ENCODE measurements around the gene WDR70.
"Not testable (repeated sequence)": the region's sequence is repeated elsewhere in the genome, so short reads cannot be mapped to it uniquely, and the experiment has no call there.

The WDR70 gene

DNA sequence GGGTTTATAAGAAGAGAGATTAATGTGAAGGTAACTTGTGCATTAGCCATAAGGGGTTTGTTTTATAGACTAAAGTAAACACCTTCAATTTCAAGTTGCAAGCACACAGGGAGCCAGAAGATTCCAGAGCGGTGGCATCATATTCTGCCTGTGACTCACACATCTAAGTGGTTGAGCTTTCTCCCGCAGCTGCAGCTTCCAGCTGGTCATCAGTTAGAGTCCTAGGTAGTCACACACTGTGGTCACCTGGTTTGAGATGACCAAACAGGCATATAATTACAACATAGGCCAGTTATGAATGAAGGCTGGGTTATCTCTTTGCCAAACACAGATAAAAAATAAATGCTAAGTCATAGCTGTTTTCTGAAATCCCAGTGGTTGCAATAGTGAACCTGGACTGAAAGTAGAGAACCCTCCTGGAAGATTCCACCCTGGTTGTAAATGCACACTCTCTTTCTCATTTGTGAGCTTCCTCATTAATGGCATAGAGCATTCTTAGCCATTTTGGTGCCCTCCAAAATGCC is 289.5 kb downstream of the WDR70 start:
- DNase-seq (ENCODE audit: insufficient read length, low spot score) = no peak
- TF ChIP-seq POLR2A (IDR thresholded peaks at IDR 0.05; ENCODE audit: low read depth, low read length) (no peak), PAX5 (IDR thresholded peaks at IDR 0.05; ENCODE audit: insufficient read depth, low read length, severe bottlenecking) (no peak), TAF1 (IDR thresholded peaks at IDR 0.05; ENCODE audit: low read depth, low read length) (no peak), POLR2AphosphoS5 (IDR thresholded peaks at IDR 0.05; ENCODE audit: low read depth, low read length) (no peak), POU2F2 (IDR thresholded peaks at IDR 0.05; ENCODE audit: low read depth, low read length) (no peak)
- no peak for FAIRE-seq

DNA sequence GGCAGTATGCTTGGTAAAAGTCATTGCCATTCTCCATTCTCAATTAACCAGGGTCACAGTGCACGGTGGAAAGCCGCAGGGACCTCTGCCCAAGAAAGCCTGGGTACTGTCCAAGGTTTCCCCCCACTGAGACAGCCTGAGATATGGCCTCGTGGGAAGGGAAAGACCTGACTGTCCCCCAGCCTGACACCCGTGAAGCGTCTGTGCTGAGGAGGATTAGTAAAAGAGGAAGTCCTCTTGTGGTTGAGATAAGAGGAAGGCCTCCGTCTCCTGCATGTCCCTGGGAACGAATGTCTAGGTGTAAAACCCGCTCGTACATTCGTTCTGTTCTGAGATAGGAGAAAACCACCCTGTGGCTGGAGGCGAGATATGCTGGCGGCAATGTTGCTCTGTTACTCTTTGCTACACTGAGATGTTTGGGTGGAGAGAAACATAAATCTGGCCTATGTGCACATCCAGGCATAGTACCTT is 293.0 kb downstream of the WDR70 start:
- TF ChIP-seq SPI1 (IDR thresholded peaks at IDR 0.05; ENCODE audit: low read depth, low read length) = peak; percentile 92
- peak; percentile 11 for DNase-seq (ENCODE audit: insufficient read length, low spot score)
- not testable (repeated sequence) for FAIRE-seq

GRCh38 chr5:37674361-37674760 is 295.2 kb downstream of the WDR70 start:
- DNase-seq (ENCODE audit: insufficient read length, low spot score); FAIRE-seq: not testable (repeated sequence)

DNA sequence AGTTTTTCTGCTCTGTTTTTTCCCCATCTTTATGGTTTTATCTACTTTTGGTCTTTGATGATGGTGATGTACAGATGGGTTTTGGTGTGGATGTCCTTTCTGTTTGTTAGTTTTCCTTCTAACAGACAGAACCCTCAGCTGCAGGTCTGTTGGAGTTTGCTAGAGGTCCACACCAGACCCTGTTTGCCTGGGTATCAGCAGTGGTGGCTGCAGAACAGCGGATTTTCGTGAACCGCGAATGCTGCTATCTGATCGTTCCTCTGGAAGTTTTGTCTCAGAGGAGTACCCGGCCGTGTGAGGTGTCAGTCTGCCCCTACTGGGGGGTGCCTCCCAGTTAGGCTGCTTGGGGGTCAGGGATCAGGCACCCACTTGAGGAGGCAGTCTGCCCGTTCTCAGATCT is 300.2 kb downstream of the WDR70 start:
- DNase-seq (ENCODE audit: insufficient read length, low spot score); FAIRE-seq: not testable (repeated sequence)

- not testable (repeated sequence) for FAIRE-seq; DNase-seq (ENCODE audit: insufficient read length, low spot score)
Observed at GRCh38 chr5:37679903-37680302, 300.8 kb downstream of the WDR70 start.

GRCh38 chr5:37683072-37683471 is 304.0 kb downstream of the WDR70 start:
- FAIRE-seq (no peak), DNase-seq (ENCODE audit: insufficient read length, low spot score) (no peak)
- TF ChIP-seq POU2F2 (IDR thresholded peaks at IDR 0.05; ENCODE audit: low read depth, low read length) (no peak), SPI1 (IDR thresholded peaks at IDR 0.05; ENCODE audit: low read depth, low read length) (no peak), POLR2AphosphoS5 (IDR thresholded peaks at IDR 0.05; ENCODE audit: low read depth, low read length) (no peak), TAF1 (IDR thresholded peaks at IDR 0.05; ENCODE audit: low read depth, low read length) (no peak), POLR2A (IDR thresholded peaks at IDR 0.05; ENCODE audit: low read depth, low read length) (no peak), PAX5 (IDR thresholded peaks at IDR 0.05; ENCODE audit: insufficient read depth, low read length, severe bottlenecking) (no peak)

DNA sequence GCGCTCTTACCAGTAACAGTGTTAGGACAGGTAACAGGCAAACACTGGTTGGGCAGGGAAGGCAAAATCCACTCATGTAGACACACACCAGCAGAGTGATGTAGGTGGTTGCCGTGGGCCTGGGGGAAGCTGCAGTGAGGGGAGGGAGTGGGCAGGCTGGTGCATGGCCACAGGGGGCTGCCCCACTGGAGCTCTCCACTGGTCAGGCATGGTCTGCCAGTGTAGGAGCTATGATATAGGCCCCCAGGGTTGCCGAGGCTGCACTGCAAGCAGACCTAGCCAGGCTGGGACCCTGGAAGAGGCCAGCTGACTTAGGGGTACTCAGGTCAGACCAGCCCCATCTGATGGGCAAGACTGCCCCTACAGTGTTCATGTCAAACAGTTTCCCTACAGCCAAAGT is 306.1 kb downstream of the WDR70 start:
- FAIRE-seq = no peak
- no peak for DNase-seq (ENCODE audit: insufficient read length, low spot score)
- TF ChIP-seq SPI1 (IDR thresholded peaks at IDR 0.05; ENCODE audit: low read depth, low read length) (no peak), POLR2AphosphoS5 (IDR thresholded peaks at IDR 0.05; ENCODE audit: low read depth, low read length) (no peak), TAF1 (IDR thresholded peaks at IDR 0.05; ENCODE audit: low read depth, low read length) (no peak)

DNA sequence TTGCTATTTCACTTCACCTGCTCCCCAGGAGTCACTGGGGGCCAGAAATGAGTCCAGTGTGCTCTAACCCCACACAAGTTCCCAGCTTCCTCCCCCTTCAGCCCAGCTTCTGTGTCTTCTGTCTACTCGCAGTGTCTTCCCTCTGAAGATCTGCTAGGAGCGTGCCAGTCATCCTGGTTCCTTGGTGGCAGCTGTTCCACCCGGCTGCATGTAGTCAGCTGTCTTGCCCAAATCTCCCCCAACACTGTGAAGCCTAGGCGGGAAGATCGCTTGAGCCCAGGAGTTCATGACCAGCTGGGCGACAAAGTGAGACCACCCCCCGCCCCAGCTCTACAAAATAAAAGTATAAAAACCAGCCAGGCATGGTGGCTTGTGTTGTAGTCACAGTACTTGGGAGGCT is 306.7 kb downstream of the WDR70 start:
- FAIRE-seq (no peak), DNase-seq (ENCODE audit: insufficient read length, low spot score) (no peak)
- TF ChIP-seq SPI1 (IDR thresholded peaks at IDR 0.05; ENCODE audit: low read depth, low read length) (no peak), PAX5 (IDR thresholded peaks at IDR 0.05; ENCODE audit: insufficient read depth, low read length, severe bottlenecking) (no peak), POLR2AphosphoS5 (IDR thresholded peaks at IDR 0.05; ENCODE audit: low read depth, low read length) (no peak), TAF1 (IDR thresholded peaks at IDR 0.05; ENCODE audit: low read depth, low read length) (no peak), POLR2A (IDR thresholded peaks at IDR 0.05; ENCODE audit: low read depth, low read length) (no peak), POU2F2 (IDR thresholded peaks at IDR 0.05; ENCODE audit: low read depth, low read length) (no peak)

- DNase-seq (ENCODE audit: insufficient read length, low spot score); FAIRE-seq: not testable (repeated sequence)
Observed at GRCh38 chr5:37688925-37689324, 309.8 kb downstream of the WDR70 start.

- DNase-seq (ENCODE audit: insufficient read length, low spot score); FAIRE-seq: not testable (repeated sequence)
Observed at GRCh38 chr5:37694333-37694732, 315.2 kb downstream of the WDR70 start.

GRCh38 chr5:37694867-37695266 is 315.7 kb downstream of the WDR70 start:
- DNase-seq (ENCODE audit: insufficient read length, low spot score) = no peak
- FAIRE-seq = no peak

DNA sequence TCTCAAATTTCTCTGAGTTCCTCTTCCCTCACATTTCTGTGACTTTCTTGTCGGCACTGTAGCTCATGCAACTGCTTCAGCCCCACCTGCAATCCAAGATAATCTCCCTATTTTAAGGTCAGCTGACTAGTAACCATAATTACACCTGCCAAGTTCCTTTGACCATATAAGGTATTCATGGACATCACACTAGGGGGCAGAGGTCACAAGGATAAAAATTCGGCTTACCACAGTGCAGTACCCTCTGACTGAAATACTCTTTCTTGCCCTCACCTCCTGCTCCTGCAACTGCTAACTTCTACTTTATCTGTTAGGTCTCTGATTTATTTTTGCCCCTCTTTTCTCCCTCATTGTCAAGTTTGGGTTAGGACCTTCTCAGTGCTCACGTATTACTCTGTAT is 316.5 kb downstream of the WDR70 start:
- DNase-seq (ENCODE audit: insufficient read length, low spot score) (no peak), FAIRE-seq (no peak)
- TF ChIP-seq POLR2AphosphoS5 (IDR thresholded peaks at IDR 0.05; ENCODE audit: low read depth, low read length) (no peak), SPI1 (IDR thresholded peaks at IDR 0.05; ENCODE audit: low read depth, low read length) (no peak), POLR2A (IDR thresholded peaks at IDR 0.05; ENCODE audit: low read depth, low read length) (no peak), TAF1 (IDR thresholded peaks at IDR 0.05; ENCODE audit: low read depth, low read length) (no peak)

More at GRCh38 chr5:37694867-37695266, 315.7 kb downstream of the WDR70 start:
- TF ChIP-seq POU2F2 (IDR thresholded peaks at IDR 0.05; ENCODE audit: low read depth, low read length) (no peak), PAX5 (IDR thresholded peaks at IDR 0.05; ENCODE audit: insufficient read depth, low read length, severe bottlenecking) (no peak), POLR2A (IDR thresholded peaks at IDR 0.05; ENCODE audit: low read depth, low read length) (no peak), SPI1 (IDR thresholded peaks at IDR 0.05; ENCODE audit: low read depth, low read length) (no peak), TAF1 (IDR thresholded peaks at IDR 0.05; ENCODE audit: low read depth, low read length) (no peak), POLR2AphosphoS5 (IDR thresholded peaks at IDR 0.05; ENCODE audit: low read depth, low read length) (no peak)

All from GM12891 (cell line).